GM10248 (cell line): ENCODE data around the gene CCDC33.

Source experiments
- CTCF ChIA-PET: fragments of 300-600 bp; sonication (Branson Sonifier 250); formaldehyde crosslinking; extraction: SDS; loops from one replicate; lab custom pipeline; 2021; ENCODE audit warnings: antibody characterized with exemption; lab: Yijun Ruan, JAX
- POLR2A ChIA-PET: fragments of 350-650 bp; sonication (Branson Sonifier 250); formaldehyde crosslinking; extraction: SDS; loops from one replicate; lab custom pipeline; 2020; ENCODE audit warnings: antibody characterized with exemption; lab: Yijun Ruan, JAX
- DNase-seq: peaks from one replicate; pipeline ENCODE4 v3.0.0; 2012; ENCODE audit errors: extremely low spot score
- TF ChIP-seq, protein P1 (sequence below): IDR thresholded peaks from 2 replicates; pipeline ENCODE4 v1.5.1; 2012; ENCODE audit warnings: mild to moderate bottlenecking, low read depth; ENCODE audit errors: extremely low read depth, missing control alignments, control extremely low read depth

CCDC33 gene

DNA sequence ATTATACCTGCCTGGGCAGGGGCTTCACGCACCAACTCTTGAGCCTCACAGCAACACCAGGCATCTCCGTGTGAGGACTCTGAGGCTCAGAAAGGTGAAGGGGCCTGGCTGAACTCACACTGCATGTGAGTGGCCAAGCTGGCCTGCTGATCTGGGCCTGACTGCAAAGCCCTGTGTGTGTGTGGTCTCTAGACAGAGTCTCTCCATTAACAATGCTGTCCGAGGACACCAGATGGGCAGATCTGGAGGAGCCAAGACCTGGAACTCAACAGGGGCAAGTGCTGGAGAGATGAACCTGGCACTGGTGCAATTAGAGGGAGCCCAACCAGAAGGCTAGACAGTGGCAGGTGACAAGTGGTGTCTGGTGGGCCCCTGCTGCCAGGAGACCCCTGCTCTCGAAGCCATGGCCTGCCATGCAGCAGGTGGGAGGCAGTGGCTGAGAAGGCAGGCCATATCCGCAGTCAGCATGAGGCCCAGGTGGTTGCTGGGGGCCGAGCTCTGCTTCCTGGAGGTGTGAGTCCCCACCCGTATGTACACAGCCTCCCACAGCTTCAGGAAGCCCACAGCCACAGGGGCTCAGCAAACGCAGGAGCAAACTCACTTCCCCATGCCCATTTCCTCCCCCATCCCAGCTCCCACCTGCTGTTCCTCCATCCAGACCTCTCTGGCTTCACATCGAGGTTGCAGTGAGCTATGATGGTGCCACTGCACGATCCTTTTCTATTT is 92.4 kb downstream of the CCDC33 start:
- TF ChIP-seq, protein P1, sequence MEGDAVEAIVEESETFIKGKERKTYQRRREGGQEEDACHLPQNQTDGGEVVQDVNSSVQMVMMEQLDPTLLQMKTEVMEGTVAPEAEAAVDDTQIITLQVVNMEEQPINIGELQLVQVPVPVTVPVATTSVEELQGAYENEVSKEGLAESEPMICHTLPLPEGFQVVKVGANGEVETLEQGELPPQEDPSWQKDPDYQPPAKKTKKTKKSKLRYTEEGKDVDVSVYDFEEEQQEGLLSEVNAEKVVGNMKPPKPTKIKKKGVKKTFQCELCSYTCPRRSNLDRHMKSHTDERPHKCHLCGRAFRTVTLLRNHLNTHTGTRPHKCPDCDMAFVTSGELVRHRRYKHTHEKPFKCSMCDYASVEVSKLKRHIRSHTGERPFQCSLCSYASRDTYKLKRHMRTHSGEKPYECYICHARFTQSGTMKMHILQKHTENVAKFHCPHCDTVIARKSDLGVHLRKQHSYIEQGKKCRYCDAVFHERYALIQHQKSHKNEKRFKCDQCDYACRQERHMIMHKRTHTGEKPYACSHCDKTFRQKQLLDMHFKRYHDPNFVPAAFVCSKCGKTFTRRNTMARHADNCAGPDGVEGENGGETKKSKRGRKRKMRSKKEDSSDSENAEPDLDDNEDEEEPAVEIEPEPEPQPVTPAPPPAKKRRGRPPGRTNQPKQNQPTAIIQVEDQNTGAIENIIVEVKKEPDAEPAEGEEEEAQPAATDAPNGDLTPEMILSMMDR, result no peak
- ChIA-PET POLR2A (no interaction called here), CTCF (interaction anchor here (2.0 to 9.0 kb wide), 2 partner anchors 7 to 21 kb away, joined by 5 to 60 read pairs; no protein-coding TSS in a partner anchor)
- no peak for DNase-seq

DNA sequence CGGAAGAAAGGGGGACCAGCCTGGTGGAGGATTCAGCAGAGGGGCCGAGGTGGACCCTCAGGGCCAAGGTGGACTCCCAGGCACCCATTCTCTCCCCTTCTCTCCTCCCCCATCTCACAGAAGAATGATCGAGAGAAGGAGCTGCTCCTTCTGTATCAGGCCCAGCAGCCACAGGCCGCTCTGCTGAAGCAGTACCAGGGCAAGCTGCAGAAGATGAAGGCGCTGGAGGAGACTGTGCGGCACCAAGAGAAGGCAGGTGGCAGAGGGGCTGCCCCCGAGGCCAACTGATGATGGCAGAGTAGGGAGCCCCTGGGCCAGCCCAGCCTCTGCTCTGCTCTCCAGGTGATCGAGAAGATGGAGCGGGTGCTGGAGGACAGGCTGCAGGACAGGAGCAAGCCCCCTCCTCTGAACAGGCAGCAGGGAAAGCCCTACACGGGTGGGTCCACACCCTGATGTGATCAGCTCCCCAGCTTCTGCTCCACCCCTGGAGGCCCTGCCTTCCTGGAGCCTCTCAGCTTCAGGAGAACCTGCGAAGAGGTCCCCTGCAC is 94.8 kb downstream of the CCDC33 start:
- TF ChIP-seq, protein P1, result no peak
- CTCF ChIA-PET, result interaction anchor here (2.1 to 9.0 kb wide), 2 partner anchors 9 to 10 kb away, joined by 7 to 60 read pairs; no protein-coding TSS in a partner anchor
- POLR2A ChIA-PET, result no interaction called here
- no peak for DNase-seq

DNA sequence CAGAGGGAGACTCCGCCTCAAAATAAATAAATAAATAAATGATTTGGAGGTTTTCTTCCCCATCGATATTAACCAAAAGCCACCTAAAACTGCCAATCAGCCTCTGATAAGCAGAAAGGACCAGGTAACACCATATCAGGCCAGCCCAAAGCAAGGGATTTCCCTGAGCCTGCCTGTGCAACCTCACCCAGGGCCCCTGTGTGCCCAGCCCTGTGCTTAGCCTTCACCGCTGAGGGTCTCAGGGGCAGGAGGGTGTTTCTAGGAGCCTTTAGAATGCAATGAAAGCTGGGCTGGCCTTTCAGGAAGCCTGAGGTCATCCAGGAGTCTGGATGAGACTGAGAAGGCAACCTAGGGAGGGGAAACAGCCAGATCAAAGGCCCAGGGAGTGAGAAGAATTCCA is 95.9 kb downstream of the CCDC33 start:
- no peak for DNase-seq
- POLR2A ChIA-PET, result no interaction called here
- CTCF ChIA-PET, result interaction anchor here (9.0 kb wide), 1 partner anchor 11 kb away, joined by 60 read pairs; no protein-coding TSS in a partner anchor
- TF ChIP-seq, protein P1, result no peak

DNA sequence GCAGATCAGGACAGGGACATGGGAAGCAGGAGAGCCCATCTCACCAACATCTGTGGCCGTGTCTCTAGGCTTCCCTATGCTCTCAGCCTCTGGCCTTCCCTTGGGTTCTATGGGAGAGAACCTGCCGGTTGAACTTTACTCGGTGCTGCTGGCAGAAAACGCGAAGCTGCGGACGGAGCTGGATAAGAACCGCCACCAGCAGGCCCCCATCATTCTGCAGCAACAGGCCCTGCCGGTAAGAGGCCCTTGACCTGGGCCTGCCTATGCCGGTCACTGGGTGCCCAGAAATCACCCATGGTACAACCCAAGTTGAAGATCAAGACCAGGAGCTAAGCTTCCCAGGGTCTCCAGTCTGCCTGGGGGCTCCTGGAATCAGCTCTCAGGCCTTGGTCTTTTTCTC is 96.5 kb downstream of the CCDC33 start:
- ChIA-PET CTCF (interaction anchor here (9.0 kb wide), 1 partner anchor 12 kb away, joined by 60 read pairs; no protein-coding TSS in a partner anchor), POLR2A (no interaction called here)
- TF ChIP-seq, protein P1, result no peak
- DNase-seq, result no peak

DNA sequence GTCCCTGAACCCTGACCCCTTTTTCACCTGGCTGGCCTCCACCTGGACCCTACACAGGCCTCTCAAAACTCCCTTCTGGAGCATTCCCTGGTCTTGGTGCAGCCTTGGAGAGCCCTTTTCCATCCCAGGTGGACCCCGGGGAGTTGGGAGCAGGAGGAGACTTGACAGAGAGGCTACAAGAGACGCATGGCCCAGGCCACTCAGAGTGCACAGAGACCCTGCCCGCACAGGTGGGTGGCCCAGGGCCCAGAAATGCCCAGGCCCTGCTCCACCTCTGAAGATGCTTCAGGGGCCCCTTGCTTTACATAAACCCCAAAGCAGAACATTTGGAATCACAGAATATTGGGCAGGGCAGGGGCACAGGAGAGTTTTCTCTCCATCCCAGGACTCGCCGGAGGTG is 97.0 kb downstream of the CCDC33 start:
- CTCF ChIA-PET, result interaction anchor here (9.0 kb wide), 1 partner anchor 12 kb away, joined by 60 read pairs; no protein-coding TSS in a partner anchor
- DNase-seq, result no peak
- POLR2A ChIA-PET, result no interaction called here
- TF ChIP-seq, protein P1, result no peak

DNA sequence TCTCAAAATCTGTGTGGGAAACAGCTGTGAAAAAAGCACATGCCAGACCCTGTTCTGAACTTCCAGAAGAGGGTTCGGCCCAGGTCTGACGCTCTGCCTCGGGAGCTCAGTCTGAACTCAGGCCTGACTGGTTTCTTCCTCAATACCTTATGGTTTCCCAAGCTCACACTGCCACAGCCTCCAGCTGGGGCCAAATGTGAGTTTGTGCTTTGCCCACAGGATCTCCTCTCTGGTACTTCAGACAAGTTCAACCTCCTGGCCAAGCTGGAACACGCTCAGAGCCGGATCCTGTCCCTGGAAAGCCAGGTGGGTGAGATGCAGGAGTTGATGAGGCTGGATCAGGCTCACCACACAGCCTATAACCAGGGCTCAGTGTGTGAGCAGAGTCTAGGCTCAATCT is 97.5 kb downstream of the CCDC33 start:
- ChIA-PET CTCF (interaction anchor here (9.0 kb wide), 1 partner anchor 13 kb away, joined by 60 read pairs; no protein-coding TSS in a partner anchor), POLR2A (no interaction called here)
- TF ChIP-seq, protein P1, result no peak
- no peak for DNase-seq
